Erythroblast (primary cell): Measurements from ENCODE around the gene SRBD1.
A peak's percentile ranks its signal among the peaks of the same experiment; 100 is the strongest.

Experiments used
- DNase-seq, 2 experiments: peaks; one replicate each; lab custom pipeline; 2025; lab: John Stamatoyannopoulos, UW
- GATA1 ChIP-seq: IDR thresholded peaks from 2 replicates; pipeline ENCODE4 v1.6.1; 2011; ENCODE audit warnings: low read depth, mild to moderate bottlenecking, control low read depth, low read length, moderate library complexity
- POLR2A ChIP-seq: IDR thresholded peaks from 2 replicates; pipeline ENCODE4 v1.6.1; 2011; ENCODE audit warnings: mild to moderate bottlenecking, low read length

The SRBD1 gene

DNA sequence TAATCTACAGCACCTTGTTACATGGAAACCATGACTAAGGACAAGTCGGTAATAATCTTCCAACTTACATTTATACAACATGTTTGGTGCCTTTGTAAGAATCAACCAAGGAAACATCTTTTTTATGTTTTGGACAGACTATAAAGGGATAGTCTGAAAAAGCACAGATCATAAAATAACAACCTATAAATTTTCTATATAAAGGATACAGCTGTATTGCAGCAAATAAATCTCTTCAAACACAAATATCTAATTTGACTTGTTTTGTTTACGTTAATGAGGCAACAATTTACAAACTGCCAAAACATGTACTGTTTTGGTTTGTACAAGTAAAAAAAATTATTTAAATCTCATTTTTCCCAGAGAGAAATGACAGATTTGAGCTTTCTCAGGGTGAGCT lies 92.5 kb downstream of the SRBD1 start:
- TF ChIP-seq POLR2A (no peak), GATA1 (no peak)
- DNase-seq = no peak

DNA sequence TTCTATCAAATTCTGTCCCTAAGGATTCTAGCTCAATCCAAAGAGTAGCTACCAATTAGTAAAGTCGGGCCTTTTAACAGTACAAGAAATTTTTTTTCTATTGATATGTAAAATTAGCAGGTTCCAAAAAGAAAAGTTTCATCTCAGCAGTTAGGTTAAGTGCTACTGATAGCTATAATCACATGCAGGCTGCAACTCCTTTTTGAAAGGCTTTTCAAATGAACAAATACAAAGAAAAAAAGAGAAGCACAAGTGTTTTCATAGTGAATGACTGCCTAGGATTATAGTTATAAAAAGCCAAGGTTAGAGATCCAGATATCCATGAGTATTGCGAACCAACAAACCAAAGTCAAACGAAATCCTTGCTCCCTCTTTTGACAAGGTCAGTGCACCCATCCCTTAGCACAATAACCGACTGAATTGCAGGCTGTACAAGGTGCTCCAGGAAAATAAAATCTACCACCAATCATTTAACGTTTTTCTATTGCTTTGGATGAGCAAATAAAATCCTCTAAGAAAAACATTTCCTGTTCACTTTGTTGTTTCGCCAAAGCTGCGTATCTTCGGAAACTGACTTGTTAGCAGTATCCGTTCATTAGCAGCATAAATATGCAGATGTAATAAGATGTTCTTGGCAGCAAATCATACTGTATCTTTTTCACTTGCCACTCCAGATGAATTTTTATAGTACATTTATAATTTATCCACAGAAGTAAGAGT lies 100.2 kb downstream of the SRBD1 start:
- no peak for DNase-seq
- no peak for TF ChIP-seq POLR2A
- no peak for TF ChIP-seq GATA1

DNA sequence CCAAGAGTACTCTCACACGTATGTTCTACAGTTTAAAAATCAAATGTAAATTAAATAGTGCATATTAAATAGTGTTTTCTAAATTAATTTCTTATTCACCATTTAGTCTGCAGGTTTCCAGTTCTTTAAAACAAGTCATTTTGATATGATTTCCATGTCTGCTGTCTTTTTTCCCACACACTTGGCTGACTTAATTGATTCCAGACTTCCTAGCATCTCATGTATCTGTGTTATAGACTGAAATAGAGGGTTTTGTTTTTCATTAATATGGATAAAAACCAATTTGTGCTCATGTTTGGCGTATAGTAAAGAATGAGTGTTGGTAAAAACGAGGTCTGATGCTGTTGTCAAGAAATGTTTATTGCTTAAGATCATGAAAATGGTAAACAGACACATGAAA lies 104.3 kb downstream of the SRBD1 start:
- TF ChIP-seq POLR2A = no peak
- no peak for DNase-seq

DNA sequence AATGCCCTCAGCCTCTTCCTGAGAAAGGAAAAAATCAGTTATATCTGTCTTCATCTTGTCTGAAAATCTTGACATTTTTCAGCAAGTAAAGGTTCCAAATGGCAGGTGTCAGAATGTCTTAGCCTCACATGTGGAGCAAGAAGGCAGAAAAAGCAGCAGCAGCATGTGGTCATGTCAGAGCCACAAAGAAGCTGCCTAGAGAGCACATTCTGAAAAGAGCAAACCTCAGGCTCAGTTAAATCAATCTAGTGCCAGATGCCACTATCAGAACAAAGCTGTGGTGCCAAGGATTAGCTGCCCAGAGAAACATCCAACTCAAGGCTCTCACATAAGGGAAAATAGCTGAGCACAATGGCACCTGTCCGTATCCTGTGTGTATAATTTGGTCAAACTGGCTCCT lies 105.9 kb downstream of the SRBD1 start:
- TF ChIP-seq POLR2A (no peak), GATA1 (no peak)
- no peak for DNase-seq

DNA sequence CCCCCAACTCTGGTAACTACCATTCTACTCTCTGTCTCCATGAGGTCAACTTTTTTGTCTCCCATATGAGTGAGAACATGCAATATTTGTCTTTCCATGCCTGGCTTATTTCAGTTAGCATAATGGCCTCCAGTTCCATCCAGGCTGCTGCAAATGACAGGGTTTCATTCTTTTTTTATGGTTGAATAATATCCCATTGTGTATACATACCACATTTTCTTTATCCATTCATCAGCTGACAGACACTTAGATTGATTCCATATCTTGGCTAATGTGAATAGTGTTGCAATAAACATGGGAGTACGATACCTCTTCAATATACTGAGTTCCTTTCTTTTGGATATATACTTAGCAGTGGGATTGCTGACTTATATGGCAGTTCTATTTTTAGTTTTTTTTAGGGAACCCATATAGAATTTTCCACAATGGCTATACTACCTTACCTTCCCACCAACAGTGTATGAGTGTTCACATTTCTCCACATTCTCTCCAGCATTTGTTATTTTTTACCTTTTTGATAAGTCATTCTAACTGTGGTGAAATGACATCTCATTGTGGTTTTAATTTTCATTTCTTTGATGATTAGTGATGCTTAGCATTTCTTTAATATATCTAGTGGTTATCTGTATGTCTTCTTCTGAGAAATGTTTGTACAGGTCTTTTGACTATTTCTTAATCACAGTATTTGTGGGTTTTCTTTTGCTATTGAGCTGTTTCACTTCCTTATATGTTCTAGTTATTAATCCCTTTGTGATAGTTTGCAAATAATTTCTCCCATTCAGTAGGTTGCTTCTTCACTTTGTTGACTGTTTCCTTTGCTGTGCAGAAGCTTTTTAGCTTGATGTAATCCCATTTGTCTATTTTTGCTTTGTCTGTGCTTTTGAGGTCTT lies 112.2 kb downstream of the SRBD1 start:
- no peak for TF ChIP-seq POLR2A
- TF ChIP-seq GATA1 = no peak

DNA sequence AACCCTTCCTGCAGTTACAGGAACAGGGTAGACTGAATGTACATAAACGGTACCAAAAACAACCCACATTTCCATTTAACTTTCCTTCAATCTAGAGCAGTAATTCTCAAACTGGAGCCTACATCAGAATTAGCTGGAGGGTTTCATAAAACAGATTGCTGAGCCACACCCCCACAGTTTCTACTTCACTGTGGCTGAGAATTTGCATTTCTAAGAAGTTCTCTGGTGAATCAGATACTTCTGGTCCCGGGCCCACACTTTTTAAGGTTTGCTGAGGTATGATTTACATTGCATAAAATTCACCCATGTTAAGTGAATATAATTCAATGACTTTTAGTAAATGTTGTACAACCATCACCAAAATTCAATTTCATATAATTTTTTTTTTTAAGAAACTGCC lies 113.7 kb downstream of the SRBD1 start:
- no peak for TF ChIP-seq POLR2A
- no peak for TF ChIP-seq GATA1
- no peak for DNase-seq

More for the DNA sequence above, 112.2 kb downstream of the SRBD1 start:
- no peak for DNase-seq

DNA sequence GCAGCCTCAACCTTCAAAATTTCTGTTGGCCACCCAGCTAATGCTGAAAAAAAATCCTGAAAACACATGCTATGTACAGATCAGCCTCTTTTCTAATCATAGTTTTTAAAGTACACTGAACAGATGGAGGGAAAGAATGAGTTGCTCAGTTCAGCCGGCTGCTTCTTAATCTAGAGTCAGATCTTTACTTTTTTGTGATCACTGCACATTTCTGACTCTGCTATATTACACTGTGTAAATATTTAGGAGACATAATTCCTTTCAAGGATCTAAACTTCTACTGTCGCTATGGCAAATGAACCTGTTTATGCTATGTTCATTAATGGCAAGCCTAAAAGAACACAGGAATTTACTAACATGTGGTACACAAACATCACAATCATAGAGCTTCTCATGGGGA lies 114.2 kb downstream of the SRBD1 start:
- TF ChIP-seq POLR2A (no peak), GATA1 (no peak)
- DNase-seq = no peak

DNA sequence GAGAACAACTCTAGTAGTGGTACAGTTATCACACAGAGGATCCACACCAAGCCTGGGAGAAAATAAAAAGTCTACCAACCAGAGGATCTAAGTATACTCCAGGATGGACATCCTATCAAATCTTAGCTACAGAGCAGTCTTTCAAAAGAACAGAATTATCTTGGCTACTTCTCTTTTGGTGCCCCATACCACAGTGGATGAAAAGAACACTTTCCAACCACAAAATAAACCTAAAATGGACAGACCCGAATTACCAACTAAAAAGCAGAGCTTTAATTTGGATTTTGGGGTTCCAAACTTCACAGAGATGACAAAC lies 116.1 kb downstream of the SRBD1 start:
- no peak for DNase-seq

DNA sequence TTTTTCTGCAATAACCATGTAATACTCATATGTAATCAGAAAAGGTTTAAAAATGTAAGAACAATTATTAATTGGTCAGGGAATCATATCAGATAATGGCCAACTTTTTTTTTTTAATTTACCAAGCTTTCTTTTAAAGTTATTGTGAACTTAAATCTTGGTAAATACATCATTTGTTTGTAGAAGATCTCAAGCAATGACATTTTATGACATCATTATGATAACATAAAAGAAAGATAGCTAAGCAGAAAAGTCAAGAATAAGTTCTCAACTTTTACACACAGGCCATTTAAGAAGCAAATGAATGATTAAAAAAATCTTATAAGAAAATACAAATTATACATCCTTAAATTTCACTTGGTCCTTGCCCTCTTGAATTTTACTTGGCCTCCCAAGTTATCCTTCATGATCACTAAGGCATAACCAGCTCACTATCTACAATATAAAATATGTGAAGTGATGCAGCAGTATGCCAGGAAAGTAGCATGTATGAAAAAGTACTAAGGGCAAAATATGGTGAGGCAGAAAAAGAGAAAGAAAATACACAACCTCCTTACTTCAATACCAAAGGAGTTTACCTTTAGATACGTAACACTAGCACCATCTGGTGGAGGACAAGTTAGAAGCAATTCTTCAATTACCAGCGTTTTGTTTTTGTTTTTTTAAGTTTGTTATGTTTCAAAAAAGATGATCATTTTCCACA lies 116.6 kb downstream of the SRBD1 start:
- TF ChIP-seq GATA1 (no peak), POLR2A (no peak)
- DNase-seq = peak; percentile 63 to 77

More for the DNA sequence above, 116.1 kb downstream of the SRBD1 start:
- TF ChIP-seq POLR2A (no peak), GATA1 (no peak)

DNA sequence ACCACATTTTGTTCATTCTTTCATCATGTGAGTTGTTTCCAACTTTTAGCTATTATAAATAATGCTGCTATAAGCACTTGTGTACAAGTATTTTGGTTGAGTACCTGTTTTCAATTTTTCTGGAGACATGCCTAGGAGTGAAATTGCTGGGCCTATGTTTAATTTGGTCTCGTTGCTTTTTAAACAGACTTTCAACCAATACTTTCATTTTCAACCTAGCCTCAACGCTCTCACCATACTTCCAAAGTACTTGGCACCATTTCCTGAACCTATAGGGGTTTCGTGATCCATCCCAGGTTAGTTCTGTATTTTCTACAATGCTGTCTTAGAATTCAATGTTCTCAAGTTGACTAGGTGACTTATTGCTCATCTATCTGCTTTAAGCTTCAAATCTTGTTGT lies 126.1 kb downstream of the SRBD1 start:
- DNase-seq = no peak
- TF ChIP-seq POLR2A (no peak), GATA1 (no peak)

DNA sequence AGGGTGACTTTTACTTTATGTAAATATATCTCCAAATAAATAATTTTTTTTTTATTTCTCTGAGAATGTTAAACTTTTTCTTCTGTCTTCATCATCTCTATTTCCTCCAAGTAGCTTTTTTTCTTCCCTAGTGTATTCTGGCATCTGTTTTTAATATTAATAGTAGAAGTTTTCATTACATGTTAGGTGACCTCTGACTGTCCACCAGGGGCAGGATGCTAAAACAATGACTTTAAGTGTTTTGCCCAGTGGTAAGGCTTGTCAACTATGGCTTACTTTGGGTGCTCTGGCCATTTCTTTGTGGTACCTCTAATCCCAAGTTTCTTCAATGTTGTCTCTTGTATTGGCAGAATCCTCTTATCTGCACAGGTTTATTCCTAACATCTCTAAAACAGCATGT lies 127.1 kb downstream of the SRBD1 start:
- no peak for DNase-seq

DNA sequence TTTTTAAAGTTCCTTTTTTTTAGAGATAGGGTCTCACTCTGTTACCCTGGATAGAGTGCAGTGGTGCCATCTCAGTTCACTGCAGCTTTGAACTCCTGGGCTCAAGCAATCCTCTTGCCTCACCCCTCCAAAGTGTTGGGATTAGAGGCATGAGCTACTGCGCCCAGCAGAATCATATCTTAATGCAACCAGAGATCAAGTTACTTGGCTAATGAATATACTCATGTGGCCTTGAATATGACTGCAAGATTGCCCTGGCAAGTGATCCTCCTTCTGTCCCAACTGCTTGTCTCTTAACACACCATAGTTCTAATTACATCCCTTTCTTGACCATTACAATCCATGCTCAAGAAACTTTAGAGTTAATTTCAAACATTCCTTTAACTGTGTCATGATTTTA lies 133.5 kb downstream of the SRBD1 start:
- no peak for DNase-seq
- TF ChIP-seq GATA1 (no peak), POLR2A (no peak)

More for the DNA sequence above, 127.1 kb downstream of the SRBD1 start:
- TF ChIP-seq POLR2A (no peak), GATA1 (no peak)

DNA sequence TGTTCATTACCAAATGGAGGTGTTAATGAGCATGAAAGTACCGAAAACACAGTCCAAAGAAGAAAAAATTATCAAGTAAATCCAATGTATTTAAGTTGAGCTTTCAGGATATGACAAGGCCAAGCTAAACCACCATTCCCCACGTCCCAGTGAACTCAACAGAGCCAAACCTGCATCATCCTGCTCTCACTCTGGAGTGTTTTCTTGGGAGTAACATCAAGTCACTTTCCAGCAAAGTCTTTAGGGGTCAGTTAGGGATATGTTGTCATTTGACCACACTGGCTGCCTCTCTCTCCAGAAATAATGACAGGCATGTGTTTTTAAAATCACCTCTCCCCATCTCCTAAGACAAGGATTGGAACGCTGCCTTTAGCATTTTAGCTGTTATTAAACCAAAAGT lies 140.5 kb downstream of the SRBD1 start:
- DNase-seq = no peak
- TF ChIP-seq POLR2A (no peak), GATA1 (no peak)
